ENCODE data around the gene UBE2I. TPM values are rescaled to one million over a fixed set of nuclear protein-coding genes. Genes with fewer than 3 reads are reported as not detected.
A peak's percentile ranks its signal among the peaks of the same experiment; 100 is the strongest.

UBE2I gene
- total RNA-seq, 3 donors from 2014 or later, result 79.8 to 101 (median 96.9) TPM

DNA sequence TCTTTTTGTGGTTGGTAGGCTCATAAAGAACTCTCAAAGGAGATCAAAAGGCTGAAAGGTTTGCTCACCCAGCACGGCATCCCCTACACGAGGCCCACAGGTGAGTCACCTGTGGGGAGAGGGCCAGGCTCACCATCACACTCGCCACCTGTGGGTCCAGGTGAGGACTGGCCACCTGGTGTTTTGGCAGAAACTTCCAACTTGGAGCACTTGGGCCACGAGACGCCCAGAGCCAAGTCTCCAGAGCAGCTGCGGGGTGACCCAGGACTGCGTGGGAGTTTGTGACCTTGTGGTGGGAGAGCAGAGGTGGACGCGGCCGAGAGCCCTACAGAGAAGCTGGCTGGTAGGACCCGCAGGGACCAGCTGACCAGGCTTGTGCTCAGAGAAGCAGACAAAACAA is 53.4 kb downstream of the UBE2I start:
- TF ChIP-seq, protein P1, sequence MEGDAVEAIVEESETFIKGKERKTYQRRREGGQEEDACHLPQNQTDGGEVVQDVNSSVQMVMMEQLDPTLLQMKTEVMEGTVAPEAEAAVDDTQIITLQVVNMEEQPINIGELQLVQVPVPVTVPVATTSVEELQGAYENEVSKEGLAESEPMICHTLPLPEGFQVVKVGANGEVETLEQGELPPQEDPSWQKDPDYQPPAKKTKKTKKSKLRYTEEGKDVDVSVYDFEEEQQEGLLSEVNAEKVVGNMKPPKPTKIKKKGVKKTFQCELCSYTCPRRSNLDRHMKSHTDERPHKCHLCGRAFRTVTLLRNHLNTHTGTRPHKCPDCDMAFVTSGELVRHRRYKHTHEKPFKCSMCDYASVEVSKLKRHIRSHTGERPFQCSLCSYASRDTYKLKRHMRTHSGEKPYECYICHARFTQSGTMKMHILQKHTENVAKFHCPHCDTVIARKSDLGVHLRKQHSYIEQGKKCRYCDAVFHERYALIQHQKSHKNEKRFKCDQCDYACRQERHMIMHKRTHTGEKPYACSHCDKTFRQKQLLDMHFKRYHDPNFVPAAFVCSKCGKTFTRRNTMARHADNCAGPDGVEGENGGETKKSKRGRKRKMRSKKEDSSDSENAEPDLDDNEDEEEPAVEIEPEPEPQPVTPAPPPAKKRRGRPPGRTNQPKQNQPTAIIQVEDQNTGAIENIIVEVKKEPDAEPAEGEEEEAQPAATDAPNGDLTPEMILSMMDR (IDR thresholded peaks at IDR 0.05), result no peak
- Histone ChIP-seq H3K36me3 (ENCODE audit: low read depth) (peaks cover 5% of the 10 kb centered on the region), H3K4me1 (ENCODE audit: low read depth) (no peaks in the 10 kb centered on the region), H3K4me3 (no peak overlapping the region), H3K9me3 (no peaks in the 10 kb centered on the region)
- ATAC-seq (no peak), DNase-seq (no peak)
- intact Hi-C loops (cut with DNase I, micrococcal nuclease), result no loop called here

DNA sequence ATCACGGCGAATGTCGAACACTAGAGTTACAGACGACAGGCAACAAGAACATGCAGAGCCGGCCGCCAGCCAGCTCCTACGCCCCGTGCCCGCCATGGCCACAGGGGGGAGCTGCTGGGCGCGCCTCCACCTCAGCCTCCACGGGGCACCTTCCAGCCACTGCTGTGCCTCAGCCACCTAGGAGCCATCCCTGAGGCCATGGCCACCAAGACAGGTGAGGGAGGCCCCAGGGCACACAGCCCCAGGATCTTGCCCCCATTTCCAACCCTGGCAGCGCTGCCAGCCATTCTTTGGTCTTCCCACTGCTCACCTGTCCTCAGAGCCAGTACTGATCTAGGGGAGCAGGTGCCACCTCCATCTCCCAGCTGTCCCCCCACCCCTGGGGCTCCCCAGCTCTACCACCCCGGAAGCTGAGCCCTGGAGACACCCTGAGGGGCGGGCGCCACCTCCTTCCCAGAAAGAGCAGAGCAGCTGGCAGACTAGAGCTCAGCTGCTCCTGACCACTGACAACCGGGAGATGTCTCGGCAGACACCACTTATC is 54.1 kb downstream of the UBE2I start:
- no peaks in the 10 kb centered on the region for H3K4me1 ChIP-seq (ENCODE audit: low read depth)
- H3K9me3 ChIP-seq, result no peaks in the 10 kb centered on the region
- TF ChIP-seq, protein P1 (IDR thresholded peaks at IDR 0.05), result peak; percentile 74
- peak in 2 of 3 donors; percentile 77 to 81 for DNase-seq
- ATAC-seq, result peak; percentile 96
- intact Hi-C loops (cut with DNase I, micrococcal nuclease), result no loop called here
- H3K36me3 ChIP-seq (ENCODE audit: low read depth), result peaks cover 5% of the 10 kb centered on the region
- H3K4me3 ChIP-seq, result no peak overlapping the region

DNA sequence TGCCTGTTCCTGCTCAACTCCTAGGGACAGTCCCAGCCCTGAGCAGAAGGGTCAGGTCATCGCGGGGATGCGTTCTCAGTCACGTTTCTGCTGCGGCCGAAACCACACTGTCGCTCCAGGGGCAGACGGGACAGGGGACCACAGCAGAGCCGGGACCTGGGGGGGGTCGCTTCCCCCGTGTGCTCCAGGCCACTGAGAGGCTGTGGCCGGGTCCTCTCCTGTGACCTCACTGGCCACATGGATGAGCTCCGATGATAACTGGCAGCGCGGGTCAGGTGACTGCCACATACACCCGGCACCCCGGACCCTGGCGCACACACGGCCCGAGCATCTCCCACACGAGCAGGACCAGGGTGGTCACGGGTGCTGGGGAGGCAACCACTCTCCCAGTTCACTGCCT is 55.1 kb downstream of the UBE2I start:
- intact Hi-C loops (cut with DNase I, micrococcal nuclease), result no loop called here
- Histone ChIP-seq H3K9me3 (no peaks in the 10 kb centered on the region), H3K4me1 (ENCODE audit: low read depth) (no peaks in the 10 kb centered on the region), H3K4me3 (no peak overlapping the region), H3K36me3 (ENCODE audit: low read depth) (peaks cover 5% of the 10 kb centered on the region)
- no peak for DNase-seq
- TF ChIP-seq, protein P1 (IDR thresholded peaks at IDR 0.05), result no peak
- no peak for ATAC-seq

DNA sequence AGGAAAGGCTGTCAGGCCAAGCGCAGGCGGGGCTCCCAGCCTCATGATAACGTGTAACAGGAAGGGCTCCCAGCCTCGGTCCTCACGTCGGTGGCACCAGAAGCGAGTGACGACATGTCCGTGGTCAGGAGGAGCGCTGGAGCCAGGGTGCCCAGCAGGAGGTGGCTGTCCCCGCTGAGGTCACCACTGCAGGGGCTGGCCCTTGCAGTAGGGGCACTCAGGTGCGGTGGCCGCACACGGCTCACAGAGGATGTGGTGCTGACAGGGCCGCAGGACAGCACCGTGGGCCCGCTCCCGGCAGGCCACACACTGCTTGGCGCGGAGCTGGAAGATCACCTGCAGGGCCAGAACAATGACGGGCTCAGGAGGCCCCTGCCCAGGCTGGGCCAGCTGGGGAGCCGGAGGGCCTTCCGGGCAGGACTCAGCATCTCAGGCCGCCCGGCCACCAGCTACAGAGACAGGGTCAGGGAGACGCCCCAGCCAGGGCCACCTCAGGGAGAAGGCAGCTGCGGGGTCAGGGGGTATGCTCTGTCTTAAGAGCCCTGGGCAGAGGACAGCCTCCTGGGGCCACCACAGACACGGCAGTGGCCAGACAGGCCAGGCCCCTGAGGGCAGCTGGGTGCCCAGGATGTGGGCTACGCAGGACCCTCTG is 56.8 kb downstream of the UBE2I start:
- H3K4me1 ChIP-seq (ENCODE audit: low read depth), result no peaks in the 10 kb centered on the region
- TF ChIP-seq, protein P1 (IDR thresholded peaks at IDR 0.05), result no peak
- H3K36me3 ChIP-seq (ENCODE audit: low read depth), result peaks cover 5% of the 10 kb centered on the region
- no peak for DNase-seq
- no peak for ATAC-seq
- intact Hi-C loops (cut with DNase I, micrococcal nuclease), result no loop called here
- H3K4me3 ChIP-seq, result no peak overlapping the region
- H3K9me3 ChIP-seq, result no peaks in the 10 kb centered on the region

DNA sequence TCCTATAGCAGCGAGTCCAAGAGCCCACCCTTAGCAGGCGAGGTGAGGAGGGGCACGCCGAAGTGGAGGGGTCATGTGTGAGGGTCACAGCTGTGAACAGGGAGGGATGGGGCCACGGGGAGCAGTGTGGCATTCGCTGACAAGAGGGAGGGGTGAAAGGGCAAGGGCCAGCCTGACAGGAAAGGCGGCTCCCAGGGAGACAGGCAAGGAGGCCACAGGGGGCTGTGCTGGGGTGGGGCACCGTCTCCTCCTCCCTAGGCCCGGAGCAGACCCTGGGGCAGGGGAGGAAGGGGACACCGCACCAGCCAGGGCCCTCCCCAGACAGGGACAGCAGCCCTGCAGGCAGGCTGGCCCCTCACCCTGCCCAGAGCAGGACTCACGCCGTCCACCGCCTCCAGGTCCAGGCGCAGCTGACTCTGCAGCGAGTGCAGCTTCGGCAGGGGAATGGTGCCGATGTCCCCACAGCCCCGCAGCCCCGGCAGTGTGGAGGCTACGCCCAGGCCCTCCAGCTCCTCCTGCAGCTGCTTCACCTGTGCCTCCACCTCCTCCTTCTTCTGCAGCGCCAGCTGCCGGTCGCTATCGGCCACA is 57.4 kb downstream of the UBE2I start:
- Histone ChIP-seq H3K4me1 (ENCODE audit: low read depth) (no peaks in the 10 kb centered on the region), H3K4me3 (no peak overlapping the region), H3K36me3 (ENCODE audit: low read depth) (peaks cover 5% of the 10 kb centered on the region), H3K9me3 (no peaks in the 10 kb centered on the region)
- no peak for DNase-seq
- intact Hi-C loops (cut with DNase I, micrococcal nuclease), result no loop called here
- no peak for ATAC-seq
- TF ChIP-seq, protein P1 (IDR thresholded peaks at IDR 0.05), result no peak
